Vagina (tissue), 2 donors: Measurements from ENCODE around the gene ANXA8. TPM values are rescaled to one million over a fixed set of nuclear protein-coding genes. Genes with fewer than 3 reads are reported as not detected.
"Not testable (repeated sequence)": the region's sequence is repeated elsewhere in the genome, so short reads cannot be mapped to it uniquely, and the experiment has no call there.

ENCODE experiments used
- DNase-seq, 2 donors: peaks; one replicate each; pipeline ENCODE4 v3.0.0-alpha.2; 2017; ENCODE audit errors: extremely low spot score in 2 of 2
- H3K27ac ChIP-seq: fragments of 200-600 bp; sonication (generic); one replicate; pipeline ENCODE4 v1.5.1; 2019
- H3K27me3 ChIP-seq: fragments of 200-600 bp; sonication (generic); one replicate; pipeline ENCODE4 v1.5.1; 2019
- H3K36me3 ChIP-seq, 2 donors: fragments of 200-600 bp; sonication (generic); one replicate each; pipeline ENCODE4 v1.5.1; 2017 to 2019
- H3K4me1 ChIP-seq: fragments of 200-600 bp; sonication (generic); one replicate; pipeline ENCODE4 v1.5.1; 2019
- H3K4me3 ChIP-seq, 2 donors: fragments of 200-600 bp; sonication (generic); 1 replicate in 1 of 2; 2 replicates in 1 of 2; pipeline ENCODE4 v1.5.1; 2016 to 2019
- H3K9me3 ChIP-seq: fragments of 200-600 bp; sonication (generic); one replicate; pipeline ENCODE4 v1.5.1; 2019
- intact Hi-C: fragments of 100-400 bp; cut with DNase I; formaldehyde crosslinking; loops from one replicate; pipeline ENCODE4 v1.15.1; 2023
- total RNA-seq: library from RNA; depleted of rRNA; stranded (reverse); fragments of >200 nt; gene quantifications from one replicate; pipeline ENCODE4 v1.2.3, GENCODE V29; 2016

Gene ANXA8
- 135 TPM for total RNA-seq

DNA sequence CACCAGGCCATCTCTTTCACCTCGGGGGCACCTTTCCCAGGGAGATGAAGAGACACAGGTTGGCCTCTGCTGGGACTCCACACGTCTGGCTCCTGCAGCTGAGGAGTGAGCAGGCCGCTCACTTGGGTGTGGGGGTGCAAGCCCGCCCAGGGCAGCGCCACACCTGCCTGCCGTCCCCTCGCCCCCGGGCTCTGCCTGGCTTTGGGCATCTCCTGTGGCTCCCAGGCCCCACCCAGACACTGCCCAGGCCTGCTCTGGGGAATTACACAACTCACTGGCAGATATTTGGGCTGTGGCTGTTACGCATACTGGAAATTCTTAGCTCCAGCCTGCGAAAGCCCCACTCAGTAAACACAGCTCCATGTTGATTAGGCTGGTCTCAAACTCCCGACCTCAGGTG is at the start of gene ANXA8:
Gene ANXA8 (minus strand): TSS at position 193 of the 400 bp plus-strand sequence. CDS start 182 bp downstream, at position 11.
- not testable (repeated sequence) for H3K27ac ChIP-seq
- peak within 1 kb of the TSS in 1 of 2 donors; percentile 21 for H3K4me3 ChIP-seq

GRCh38 chr10:47523475-47523874 is 39.6 kb upstream of the ANXA8 start, which contains the start of gene AGAP9:
AGAP9 (minus strand) TSS chr10:47523638; CDS start chr10:47523526, 112 bp downstream.
- H3K9me3 ChIP-seq, DNase-seq, H3K27ac ChIP-seq, H3K36me3 ChIP-seq, H3K4me1 ChIP-seq, intact Hi-C loops, H3K27me3 ChIP-seq, H3K4me3 ChIP-seq: not testable (repeated sequence)

More for the DNA sequence above, at the start of gene ANXA8:
- H3K36me3 ChIP-seq, DNase-seq, intact Hi-C loops, H3K27me3 ChIP-seq, H3K9me3 ChIP-seq, H3K4me1 ChIP-seq: not testable (repeated sequence)

DNA sequence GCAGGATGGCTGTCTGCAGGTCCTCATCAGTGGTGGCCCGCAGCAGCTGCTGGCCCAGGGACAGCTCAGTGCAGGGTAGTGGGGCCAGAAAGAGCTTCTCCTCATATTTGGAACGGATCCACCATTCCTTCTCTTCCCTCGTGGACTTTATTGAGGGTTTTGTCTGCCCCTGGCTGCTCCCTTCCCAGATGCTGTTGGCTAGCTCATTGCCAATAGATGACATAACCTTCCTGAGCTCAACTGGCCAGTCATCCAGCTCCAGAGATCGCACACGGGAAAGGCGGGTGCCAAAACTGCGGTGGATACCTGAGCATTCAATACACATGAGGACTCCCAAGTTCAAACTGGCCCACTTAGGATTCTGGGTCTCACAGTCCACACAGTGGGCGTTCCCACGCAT is 18.4 kb upstream of the ANXA8 start:
- DNase-seq, H3K27me3 ChIP-seq, H3K4me3 ChIP-seq, intact Hi-C loops, H3K4me1 ChIP-seq, H3K9me3 ChIP-seq, H3K36me3 ChIP-seq, H3K27ac ChIP-seq: not testable (repeated sequence)

- DNase-seq, H3K4me1 ChIP-seq, H3K27me3 ChIP-seq, H3K36me3 ChIP-seq, H3K9me3 ChIP-seq, H3K27ac ChIP-seq, intact Hi-C loops, H3K4me3 ChIP-seq: not testable (repeated sequence)
These were observed 10.3 kb upstream of the ANXA8 start for GRCh38 chr10:47494226-47494625.

DNA sequence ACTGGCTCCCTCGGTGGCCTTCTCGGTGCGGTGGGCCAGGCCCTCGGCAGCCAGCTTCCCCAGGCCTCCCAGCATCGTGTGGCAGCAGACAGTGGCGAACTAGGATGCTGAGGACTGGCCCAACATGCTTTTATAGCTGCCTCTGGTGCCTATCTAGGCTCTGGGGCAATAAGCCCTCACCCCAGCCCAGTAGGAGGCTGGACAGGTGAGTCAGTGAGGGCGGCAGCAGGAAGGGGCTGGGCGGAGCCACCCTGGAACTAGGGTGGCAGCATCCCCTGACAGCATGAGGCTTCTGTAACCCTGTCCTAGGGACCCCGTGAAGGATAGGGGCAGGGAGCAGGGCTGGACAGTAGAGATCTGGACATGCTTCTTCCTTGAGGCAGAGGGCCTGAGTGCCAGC is 7.7 kb upstream of the ANXA8 start, which contains the start of gene FAM25G:
Gene FAM25G (minus strand): TSS at position 101 of the 400 bp plus-strand sequence. CDS start 26 bp downstream, at position 75.
- H3K4me3 ChIP-seq, H3K27ac ChIP-seq, H3K9me3 ChIP-seq, H3K4me1 ChIP-seq, H3K27me3 ChIP-seq, intact Hi-C loops, DNase-seq, H3K36me3 ChIP-seq: not testable (repeated sequence)

GRCh38 chr10:47489630-47490029 is 5.7 kb upstream of the ANXA8 start:
- H3K27me3 ChIP-seq, intact Hi-C loops, H3K9me3 ChIP-seq, H3K4me3 ChIP-seq, H3K4me1 ChIP-seq, DNase-seq, H3K36me3 ChIP-seq, H3K27ac ChIP-seq: not testable (repeated sequence)

DNA sequence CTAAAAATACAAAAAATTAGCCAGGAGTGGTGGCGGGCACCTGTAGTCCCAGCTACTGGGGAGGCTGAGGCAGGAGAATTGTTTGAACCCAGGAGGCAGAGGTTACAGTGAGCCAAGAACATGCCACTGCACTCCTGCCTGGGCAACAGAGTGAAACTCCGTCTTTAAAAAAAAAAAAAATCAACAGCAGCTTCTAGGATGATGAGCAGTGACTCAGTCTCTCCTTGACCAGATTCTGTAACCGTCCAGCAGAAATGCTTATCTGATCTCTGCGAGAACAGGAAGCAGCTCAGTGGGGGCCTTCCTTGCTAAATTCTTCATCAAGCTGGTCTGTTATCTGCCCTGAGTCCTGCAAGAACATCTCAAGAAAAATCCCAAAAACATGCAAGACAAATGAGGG is 2.0 kb upstream of the ANXA8 start:
- H3K27me3 ChIP-seq, intact Hi-C loops, H3K9me3 ChIP-seq, H3K4me3 ChIP-seq, DNase-seq, H3K4me1 ChIP-seq, H3K27ac ChIP-seq, H3K36me3 ChIP-seq: not testable (repeated sequence)

- H3K4me3 ChIP-seq, H3K9me3 ChIP-seq, H3K36me3 ChIP-seq, H3K4me1 ChIP-seq, H3K27me3 ChIP-seq, H3K27ac ChIP-seq, intact Hi-C loops: not testable (repeated sequence)
- DNase-seq = peak in 1 of 2 donors; percentile 29
These were observed 871 bp upstream of the ANXA8 start for GRCh38 chr10:47484786-47485185.

GRCh38 chr10:47482367-47482766 is 1.5 kb downstream of the ANXA8 start:
- intact Hi-C loops, H3K4me3 ChIP-seq, H3K4me1 ChIP-seq, DNase-seq, H3K36me3 ChIP-seq, H3K27ac ChIP-seq, H3K27me3 ChIP-seq, H3K9me3 ChIP-seq: not testable (repeated sequence)

- H3K27ac ChIP-seq, DNase-seq: not testable (repeated sequence)
These were observed 2.1 kb downstream of the ANXA8 start for GRCh38 chr10:47481768-47482181.

DNA sequence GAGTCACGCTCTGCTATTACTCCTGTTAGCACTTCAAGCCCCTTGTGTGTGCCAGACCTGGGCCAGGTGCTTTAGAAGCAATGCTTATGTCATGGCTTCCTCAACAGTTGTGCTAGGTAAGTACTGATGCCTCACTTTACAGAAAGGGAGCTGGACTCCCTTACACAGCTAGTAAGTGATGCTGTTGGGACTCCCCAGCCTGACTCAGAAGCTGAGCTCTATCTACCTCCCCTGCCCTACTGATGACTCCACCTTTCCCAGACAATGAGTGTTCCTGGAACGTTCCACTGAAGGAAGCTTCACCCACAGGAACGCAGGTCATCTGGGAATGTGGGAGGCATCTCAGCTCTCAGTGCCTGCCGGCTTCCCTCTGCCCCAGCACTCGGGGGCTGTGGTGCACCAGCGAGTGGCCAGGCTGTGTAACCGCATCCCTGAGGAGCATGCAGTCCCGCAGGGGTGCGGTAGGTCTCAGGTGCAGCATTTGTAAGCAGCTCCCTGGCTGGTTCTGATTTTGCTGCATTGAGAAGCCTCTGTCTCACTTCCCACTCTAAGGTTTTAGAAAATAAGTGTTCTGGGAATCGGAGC is 2.6 kb downstream of the ANXA8 start:
- H3K4me3 ChIP-seq, H3K4me1 ChIP-seq, H3K27me3 ChIP-seq, H3K9me3 ChIP-seq, H3K27ac ChIP-seq, DNase-seq, intact Hi-C loops, H3K36me3 ChIP-seq: not testable (repeated sequence)

More at GRCh38 chr10:47481768-47482181, 2.1 kb downstream of the ANXA8 start:
- H3K27me3 ChIP-seq, H3K4me3 ChIP-seq, H3K4me1 ChIP-seq, intact Hi-C loops, H3K36me3 ChIP-seq, H3K9me3 ChIP-seq: not testable (repeated sequence)

GRCh38 chr10:47480133-47480532 is 3.8 kb downstream of the ANXA8 start:
- H3K27me3 ChIP-seq, H3K36me3 ChIP-seq, H3K9me3 ChIP-seq, DNase-seq, intact Hi-C loops, H3K4me3 ChIP-seq, H3K4me1 ChIP-seq, H3K27ac ChIP-seq: not testable (repeated sequence)

DNA sequence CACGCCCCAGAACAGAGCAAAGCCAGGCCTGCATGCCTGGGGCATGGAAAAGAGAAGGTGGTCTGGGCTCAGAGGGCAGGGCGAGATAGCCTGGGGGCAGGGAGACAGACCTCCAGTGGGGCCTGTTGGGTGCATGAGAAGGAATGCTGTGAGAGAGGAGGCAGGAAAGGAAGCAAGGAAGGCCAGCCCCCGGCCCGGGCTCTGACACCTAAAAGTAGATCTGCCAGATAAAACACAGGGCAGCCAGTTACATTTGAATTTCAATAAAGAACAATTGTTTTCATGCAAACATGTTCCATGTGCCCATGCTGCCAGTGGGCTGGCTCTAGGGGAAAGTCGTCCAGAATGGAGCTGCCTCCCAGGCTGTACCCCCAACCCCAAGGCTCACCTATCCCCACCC is 5.8 kb downstream of the ANXA8 start:
- H3K4me1 ChIP-seq, H3K27me3 ChIP-seq, H3K9me3 ChIP-seq, DNase-seq, H3K4me3 ChIP-seq, intact Hi-C loops, H3K27ac ChIP-seq, H3K36me3 ChIP-seq: not testable (repeated sequence)

GRCh38 chr10:47477078-47477477 is 6.8 kb downstream of the ANXA8 start:
- H3K4me1 ChIP-seq, H3K27me3 ChIP-seq, H3K27ac ChIP-seq, intact Hi-C loops, H3K36me3 ChIP-seq, H3K4me3 ChIP-seq, H3K9me3 ChIP-seq, DNase-seq: not testable (repeated sequence)
